H9 (cell line): ENCODE results near the gene SNAP47. TPM values are rescaled to one million over a fixed set of nuclear protein-coding genes. Genes with fewer than 3 reads are reported as not detected.

ENCODE experiments used
- DNase-seq: peaks from one replicate; pipeline ENCODE4 v3.0.0-alpha.2; 2017
- H2AFZ ChIP-seq: one replicate; pipeline ENCODE4 v1.6.1; 2013; ENCODE audit warnings: mild to moderate bottlenecking, low read length, control low read depth, moderate library complexity
- H2AK5ac ChIP-seq: 2 replicates; pipeline ENCODE4 v1.6.1; 2013; ENCODE audit warnings: low read length, control low read depth, mixed read lengths; ENCODE audit not compliant: insufficient read length
- H2BK120ac ChIP-seq: one replicate; pipeline ENCODE4 v1.6.1; 2013; ENCODE audit warnings: low read depth, mild to moderate bottlenecking, low read length, control low read depth, inconsistent platforms; ENCODE audit not compliant: poor library complexity, severe bottlenecking
- H2BK12ac ChIP-seq: 2 replicates; pipeline ENCODE4 v1.6.1; 2013; ENCODE audit warnings: low read length, control low read depth, mixed read lengths, low read depth; ENCODE audit not compliant: insufficient read length
- H2BK15ac ChIP-seq: 2 replicates; pipeline ENCODE4 v1.6.1; 2013; ENCODE audit warnings: low read depth, low read length, control low read depth
- H2BK20ac ChIP-seq: one replicate; pipeline ENCODE4 v1.6.1; 2013; ENCODE audit warnings: low read depth, mild to moderate bottlenecking, low read length, control low read depth, inconsistent platforms; ENCODE audit not compliant: poor library complexity, severe bottlenecking
- H2BK5ac ChIP-seq: 2 replicates; pipeline ENCODE4 v1.6.1; 2013; ENCODE audit warnings: low read length, control low read depth, mixed read lengths; ENCODE audit not compliant: insufficient read length
- H3K14ac ChIP-seq: 2 replicates; pipeline ENCODE4 v1.6.1; 2013; ENCODE audit warnings: low read length, control low read depth; ENCODE audit not compliant: insufficient read depth
- H3K18ac ChIP-seq: 2 replicates; pipeline ENCODE4 v1.6.1; 2013; ENCODE audit warnings: low read depth, mild to moderate bottlenecking, mixed read lengths, low read length, control low read depth; ENCODE audit not compliant: insufficient read length
- H3K23ac ChIP-seq: 2 replicates; pipeline ENCODE4 v1.6.1; 2013; ENCODE audit warnings: low read length, control low read depth, mixed read lengths, low read depth; ENCODE audit not compliant: insufficient read length
- H3K23me2 ChIP-seq: 2 replicates; pipeline ENCODE4 v1.6.1; 2013; ENCODE audit warnings: low read depth, mild to moderate bottlenecking, mixed read lengths, low read length, control low read depth; ENCODE audit not compliant: insufficient read length, poor library complexity, severe bottlenecking
- H3K27ac ChIP-seq: 2 replicates; pipeline ENCODE4 v1.5.1; 2013; ENCODE audit warnings: low read length, control low read depth, mixed read lengths, low read depth; ENCODE audit not compliant: insufficient read length
- H3K27me3 ChIP-seq: 2 replicates; pipeline ENCODE4 v1.6.1; 2013; ENCODE audit warnings: low read length, control low read depth, inconsistent platforms; ENCODE audit not compliant: insufficient read depth
- H3K4ac ChIP-seq: 2 replicates; pipeline ENCODE4 v1.6.1; 2013; ENCODE audit warnings: low read depth, mild to moderate bottlenecking, control low read depth, inconsistent platforms, low read length, moderate library complexity
- H3K4me1 ChIP-seq: 2 replicates; pipeline ENCODE4 v1.6.1; 2013; ENCODE audit warnings: low read length, control low read depth, inconsistent platforms; ENCODE audit not compliant: insufficient read depth
- H3K4me2 ChIP-seq: 2 replicates; pipeline ENCODE4 v1.6.1; 2013; ENCODE audit warnings: low read length, control low read depth, mixed read lengths; ENCODE audit not compliant: insufficient read length, insufficient read depth
- H3K56ac ChIP-seq: 2 replicates; pipeline ENCODE4 v1.6.1; 2013; ENCODE audit warnings: low read depth, mild to moderate bottlenecking, mixed read lengths, low read length, control low read depth; ENCODE audit not compliant: insufficient read length
- H3K79me1 ChIP-seq: 2 replicates; pipeline ENCODE4 v1.6.1; 2013; ENCODE audit warnings: low read depth, mild to moderate bottlenecking, moderate library complexity, low read length, control low read depth, inconsistent platforms; ENCODE audit not compliant: insufficient read depth, poor library complexity, severe bottlenecking
- H3K79me2 ChIP-seq: 2 replicates; pipeline ENCODE4 v1.6.1; 2013; ENCODE audit warnings: low read length, control low read depth, inconsistent platforms; ENCODE audit not compliant: insufficient read depth
- H3K9ac ChIP-seq: 2 replicates; pipeline ENCODE4 v1.6.1; 2013; ENCODE audit warnings: low read length, control low read depth, mixed read lengths; ENCODE audit not compliant: insufficient read length; ENCODE audit errors: extremely low read depth
- H3K9me3 ChIP-seq: one replicate; pipeline ENCODE4 v1.6.1; 2013; ENCODE audit warnings: low read depth, low read length, inconsistent platforms; ENCODE audit not compliant: control insufficient read depth
- H3T11ph ChIP-seq: one replicate; pipeline ENCODE4 v1.6.1; 2013; ENCODE audit warnings: mild to moderate bottlenecking, low read length, control low read depth, inconsistent platforms
- H4K20me1 ChIP-seq: one replicate; pipeline ENCODE4 v1.6.1; 2013; ENCODE audit not compliant: control insufficient read depth, insufficient read length, insufficient read depth
- H4K5ac ChIP-seq: 2 replicates; pipeline ENCODE4 v1.6.1; 2013; ENCODE audit warnings: low read depth, mild to moderate bottlenecking, mixed read lengths, low read length, control low read depth; ENCODE audit not compliant: insufficient read length
- H4K8ac ChIP-seq: replicated peaks from 2 replicates; pipeline ENCODE4 v1.6.1; 2013; ENCODE audit warnings: low read length, control low read depth, mixed read lengths, low read depth; ENCODE audit not compliant: insufficient read length
- H4K91ac ChIP-seq: 2 replicates; pipeline ENCODE4 v1.6.1; 2013; ENCODE audit warnings: low read depth, mild to moderate bottlenecking, moderate library complexity, mixed read lengths, low read length, control low read depth; ENCODE audit not compliant: insufficient read length
- H3K27ac Mint-ChIP-seq, 3 experiments: 2 replicates in 2 of 3; 3 replicates in 1 of 3; pipeline ENCODE4 v1.8.0; 2020 to 2021; ENCODE audit warnings: mixed read lengths in 3 of 3, mild to moderate bottlenecking in 1 of 3, moderate library complexity in 1 of 3
- H3K27me3 Mint-ChIP-seq: 2 replicates; pipeline ENCODE4 v1.8.0; 2021; ENCODE audit warnings: low read depth, mild to moderate bottlenecking, moderate library complexity, mixed read lengths
- H3K36me3 Mint-ChIP-seq, 3 experiments: 2 replicates in 2 of 3; 3 replicates in 1 of 3; pipeline ENCODE4 v1.8.0; 2020 to 2021; ENCODE audit warnings: low read depth in 3 of 3, mixed read lengths in 3 of 3; ENCODE audit not compliant: insufficient read depth in 1 of 3
- H3K4me1 Mint-ChIP-seq, 2 experiments: 2 replicates each; pipeline ENCODE4 v1.8.0; 2020; ENCODE audit warnings: mixed read lengths in 2 of 2
- H3K4me3 Mint-ChIP-seq, 2 experiments: 2 replicates in 1 of 2; 3 replicates in 1 of 2; pipeline ENCODE4 v1.8.0; 2020 to 2021; ENCODE audit warnings: mild to moderate bottlenecking in 2 of 2, mixed read lengths in 2 of 2, moderate library complexity in 1 of 2
- H3K9me3 Mint-ChIP-seq, 2 experiments: 2 replicates in 1 of 2; 3 replicates in 1 of 2; pipeline ENCODE4 v1.8.0; 2020; ENCODE audit warnings: mild to moderate bottlenecking in 2 of 2, mixed read lengths in 2 of 2, moderate library complexity in 1 of 2
- whole genome bisulfite sequencing: extraction: QIAGEN DNeasy Blood & Tissue Kit; methylation state at CpG from one replicate; pipeline ENCODE4 v1.1.7; 2013; ENCODE audit warnings: missing lambda C conversion rate, low lambda C conversion rate, mixed read lengths; ENCODE audit not compliant: insufficient read length; ENCODE audit errors: extremely low coverage; 5-methylcytosine and 5-hydroxymethylcytosine counted together
- total RNA-seq: library from RNA; stranded (reverse); gene quantifications from 2 replicates; pipeline ENCODE4 v1.2.1, GENCODE V29; 2021
- TF ChIP-seq, protein P1 (sequence below): fragments of 200-600 bp; sonication (generic); conservative IDR thresholded peaks from 3 replicates; pipeline ENCODE4 v1.8.0; 2021; ENCODE audit warnings: antibody characterized with exemption, mild to moderate bottlenecking

Gene SNAP47
- total RNA-seq, 1 experiment from 2014 or later, result 44.1 TPM

DNA sequence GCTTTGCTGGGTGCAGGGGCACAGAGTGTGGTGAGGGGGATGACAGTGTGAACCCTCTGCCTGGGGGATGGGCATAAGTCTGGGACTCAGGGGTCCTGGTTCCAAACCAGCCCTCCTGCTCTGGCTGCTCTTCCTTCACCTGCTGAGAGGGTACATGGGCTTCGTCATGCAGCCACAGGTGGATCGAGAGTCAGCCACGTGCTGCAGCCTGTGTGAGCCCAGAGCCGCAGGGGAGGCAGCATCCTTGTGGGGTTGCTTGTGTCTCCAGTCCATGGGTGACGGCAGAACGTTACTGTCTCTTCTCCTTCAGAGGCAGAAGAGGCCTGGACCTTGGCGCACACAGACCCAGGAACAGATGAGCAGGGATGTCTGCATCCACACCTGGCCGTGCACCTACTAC, 12.1 kb downstream of the SNAP47 start:
- no peak overlapping the region for H4K91ac ChIP-seq
- no peak overlapping the region for H3K27ac ChIP-seq
- H3K79me1 ChIP-seq, result peaks cover 2% of the 10 kb centered on the region
- TF ChIP-seq, protein P1, sequence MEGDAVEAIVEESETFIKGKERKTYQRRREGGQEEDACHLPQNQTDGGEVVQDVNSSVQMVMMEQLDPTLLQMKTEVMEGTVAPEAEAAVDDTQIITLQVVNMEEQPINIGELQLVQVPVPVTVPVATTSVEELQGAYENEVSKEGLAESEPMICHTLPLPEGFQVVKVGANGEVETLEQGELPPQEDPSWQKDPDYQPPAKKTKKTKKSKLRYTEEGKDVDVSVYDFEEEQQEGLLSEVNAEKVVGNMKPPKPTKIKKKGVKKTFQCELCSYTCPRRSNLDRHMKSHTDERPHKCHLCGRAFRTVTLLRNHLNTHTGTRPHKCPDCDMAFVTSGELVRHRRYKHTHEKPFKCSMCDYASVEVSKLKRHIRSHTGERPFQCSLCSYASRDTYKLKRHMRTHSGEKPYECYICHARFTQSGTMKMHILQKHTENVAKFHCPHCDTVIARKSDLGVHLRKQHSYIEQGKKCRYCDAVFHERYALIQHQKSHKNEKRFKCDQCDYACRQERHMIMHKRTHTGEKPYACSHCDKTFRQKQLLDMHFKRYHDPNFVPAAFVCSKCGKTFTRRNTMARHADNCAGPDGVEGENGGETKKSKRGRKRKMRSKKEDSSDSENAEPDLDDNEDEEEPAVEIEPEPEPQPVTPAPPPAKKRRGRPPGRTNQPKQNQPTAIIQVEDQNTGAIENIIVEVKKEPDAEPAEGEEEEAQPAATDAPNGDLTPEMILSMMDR, result no peak
- peaks cover 2% of the 10 kb centered on the region; the same call in 1 of the 2 replicates for H3K79me2 ChIP-seq
- no peaks in the 10 kb centered on the region for H3K27me3 Mint-ChIP-seq
- H3K9me3 ChIP-seq, result no peaks in the 10 kb centered on the region
- no peaks in the 10 kb centered on the region for H3K9me3 Mint-ChIP-seq
- no peak overlapping the region for H3K9ac ChIP-seq
- H3K27me3 ChIP-seq, result no peaks in the 10 kb centered on the region
- WGBS, result no CpG with 5 or more reads among the region's 8 CpGs
- H3K4me1 ChIP-seq, result no peaks in the 10 kb centered on the region
- no peak overlapping the region for H3K4ac ChIP-seq
- H3K14ac ChIP-seq, result no peak overlapping the region
- no peak overlapping the region for H2AK5ac ChIP-seq
- no peaks in the 10 kb centered on the region for H3K23me2 ChIP-seq
- H4K20me1 ChIP-seq, result no peaks in the 10 kb centered on the region
- H3K4me3 Mint-ChIP-seq, result no peak overlapping the region
- DNase-seq, result no peak
- H2BK5ac ChIP-seq, result no peak overlapping the region
- no peak overlapping the region; a peak in 1 of 7 replicates for H3K27ac Mint-ChIP-seq
- H3K18ac ChIP-seq, result no peak overlapping the region
- H3K4me2 ChIP-seq, result no peak overlapping the region
- H3K23ac ChIP-seq, result no peak overlapping the region
- no peak overlapping the region for H4K5ac ChIP-seq
- no peaks in the 10 kb centered on the region for H3K4me1 Mint-ChIP-seq
- no peak overlapping the region for H4K8ac ChIP-seq
- H2BK15ac ChIP-seq, result no peak overlapping the region
- no peak overlapping the region for H3K56ac ChIP-seq
- H3T11ph ChIP-seq, result no peak overlapping the region
- no peak overlapping the region for H2BK12ac ChIP-seq
- no peak overlapping the region for H2AFZ ChIP-seq
- H2BK20ac ChIP-seq, result no peak overlapping the region
- H2BK120ac ChIP-seq, result no peak overlapping the region
- H3K36me3 Mint-ChIP-seq, result peaks cover 6 to 28% (median 23%) of the 10 kb centered on the region in 3 experiments
